ENCODE data around the gene IFRD2.

IFRD2 gene

GRCh38 chr3:50324351-50325112, 32.3 kb upstream of the IFRD2 start:
- peak; percentile 67 to 72 for DNase-seq (ENCODE audit: low read depth in 2 of 2)
- TF ChIP-seq CTCF (IDR thresholded peaks at IDR 0.05; ENCODE audit: low read depth, low read length): peak; percentile 94

GRCh38 chr3:50323614-50324199, 31.5 kb upstream of the IFRD2 start:
- TF ChIP-seq CTCF (IDR thresholded peaks at IDR 0.05; ENCODE audit: low read depth, low read length): peak; percentile 9
- peak; percentile 23 to 38 for DNase-seq (ENCODE audit: low read depth in 2 of 2)
- H3K4me3 ChIP-seq (replicated peaks in 1 of 2; ENCODE audit: low read depth in 2 of 2, low read length in 2 of 2): no peak overlapping the region

More at GRCh38 chr3:50324351-50325112, 32.3 kb upstream of the IFRD2 start:
- H3K4me3 ChIP-seq (replicated peaks in 1 of 2; ENCODE audit: low read depth in 2 of 2, low read length in 2 of 2): no peak overlapping the region

- H3K4me3 ChIP-seq (replicated peaks in 1 of 2; ENCODE audit: low read depth in 2 of 2, low read length in 2 of 2): no peak overlapping the region
- TF ChIP-seq CTCF (IDR thresholded peaks at IDR 0.05; ENCODE audit: low read depth, low read length): no peak
- peak; percentile 45 to 47 for DNase-seq (ENCODE audit: low read depth in 2 of 2)
Observed at GRCh38 chr3:50323092-50323600, 30.9 kb upstream of the IFRD2 start.

GRCh38 chr3:50322386-50323091, 30.3 kb upstream of the IFRD2 start, which contains the start of gene HYAL2:
Gene HYAL2 (minus strand): TSS chr3:50322745. CDS start chr3:50320489, 2,256 bp downstream.
- no peak for TF ChIP-seq CTCF (IDR thresholded peaks at IDR 0.05; ENCODE audit: low read depth, low read length)
- peak; percentile 29 to 76 for DNase-seq (ENCODE audit: low read depth in 2 of 2)
- peak within 1 kb of the TSS; percentile 72 to 74 for H3K4me3 ChIP-seq (replicated peaks in 1 of 2; ENCODE audit: low read depth in 2 of 2, low read length in 2 of 2)

- peak overlapping the region; percentile 72 to 74 for H3K4me3 ChIP-seq (replicated peaks in 1 of 2; ENCODE audit: low read depth in 2 of 2, low read length in 2 of 2)
- TF ChIP-seq CTCF (IDR thresholded peaks at IDR 0.05; ENCODE audit: low read depth, low read length): no peak
- no peak for DNase-seq (ENCODE audit: low read depth in 2 of 2)
Observed at GRCh38 chr3:50322115-50322385, 29.8 kb upstream of the IFRD2 start.

GRCh38 chr3:50321336-50322114, 29.3 kb upstream of the IFRD2 start:
- TF ChIP-seq CTCF (IDR thresholded peaks at IDR 0.05; ENCODE audit: low read depth, low read length): peak; percentile 47
- peak; percentile 88 to 92 for DNase-seq (ENCODE audit: low read depth in 2 of 2)
- H3K4me3 ChIP-seq (replicated peaks in 1 of 2; ENCODE audit: low read depth in 2 of 2, low read length in 2 of 2): peak overlapping the region; percentile 72 to 74
